Fibroblast of lung (primary cell): ENCODE measurements around the gene IL17RA.

ENCODE experiments used
- EZH2 ChIP-seq: IDR thresholded peaks from 2 replicates; pipeline ENCODE4 v1.5.1; 2012; ENCODE audit warnings: low read length, control low read depth, mild to moderate bottlenecking; ENCODE audit errors: missing control alignments
- TF ChIP-seq, protein P1 (sequence below), 2 donors: IDR thresholded peaks in 1 of 2; conservative IDR thresholded peaks in 1 of 2; 1 replicate in 1 of 2; 2 replicates in 1 of 2; pipeline ENCODE4 v1.5.1; 2011 to 2012; ENCODE audit warnings: low read length in 2 of 2, control low read depth in 1 of 2, inconsistent platforms in 1 of 2, low read depth in 1 of 2, mild to moderate bottlenecking in 1 of 2

DNA sequence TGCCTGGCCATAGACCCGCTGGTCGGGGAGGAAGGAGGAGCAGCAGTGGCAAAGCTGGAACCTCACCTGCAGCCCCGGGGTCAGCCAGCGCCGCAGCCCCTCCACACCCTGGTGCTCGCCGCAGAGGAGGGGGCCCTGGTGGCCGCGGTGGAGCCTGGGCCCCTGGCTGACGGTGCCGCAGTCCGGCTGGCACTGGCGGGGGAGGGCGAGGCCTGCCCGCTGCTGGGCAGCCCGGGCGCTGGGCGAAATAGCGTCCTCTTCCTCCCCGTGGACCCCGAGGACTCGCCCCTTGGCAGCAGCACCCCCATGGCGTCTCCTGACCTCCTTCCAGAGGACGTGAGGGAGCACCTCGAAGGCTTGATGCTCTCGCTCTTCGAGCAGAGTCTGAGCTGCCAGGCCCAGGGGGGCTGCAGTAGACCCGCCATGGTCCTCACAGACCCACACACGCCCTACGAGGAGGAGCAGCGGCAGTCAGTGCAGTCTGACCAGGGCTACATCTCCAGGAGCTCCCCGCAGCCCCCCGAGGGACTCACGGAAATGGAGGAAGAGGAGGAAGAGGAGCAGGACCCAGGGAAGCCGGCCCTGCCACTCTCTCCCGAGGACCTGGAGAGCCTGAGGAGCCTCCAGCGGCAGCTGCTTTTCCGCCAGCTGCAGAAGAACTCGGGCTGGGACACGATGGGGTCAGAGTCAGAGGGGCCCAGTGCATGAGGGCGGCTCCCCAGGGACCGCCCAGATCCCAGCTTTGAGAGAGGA is 24.5 kb downstream of the IL17RA start:
- TF ChIP-seq, protein P1, sequence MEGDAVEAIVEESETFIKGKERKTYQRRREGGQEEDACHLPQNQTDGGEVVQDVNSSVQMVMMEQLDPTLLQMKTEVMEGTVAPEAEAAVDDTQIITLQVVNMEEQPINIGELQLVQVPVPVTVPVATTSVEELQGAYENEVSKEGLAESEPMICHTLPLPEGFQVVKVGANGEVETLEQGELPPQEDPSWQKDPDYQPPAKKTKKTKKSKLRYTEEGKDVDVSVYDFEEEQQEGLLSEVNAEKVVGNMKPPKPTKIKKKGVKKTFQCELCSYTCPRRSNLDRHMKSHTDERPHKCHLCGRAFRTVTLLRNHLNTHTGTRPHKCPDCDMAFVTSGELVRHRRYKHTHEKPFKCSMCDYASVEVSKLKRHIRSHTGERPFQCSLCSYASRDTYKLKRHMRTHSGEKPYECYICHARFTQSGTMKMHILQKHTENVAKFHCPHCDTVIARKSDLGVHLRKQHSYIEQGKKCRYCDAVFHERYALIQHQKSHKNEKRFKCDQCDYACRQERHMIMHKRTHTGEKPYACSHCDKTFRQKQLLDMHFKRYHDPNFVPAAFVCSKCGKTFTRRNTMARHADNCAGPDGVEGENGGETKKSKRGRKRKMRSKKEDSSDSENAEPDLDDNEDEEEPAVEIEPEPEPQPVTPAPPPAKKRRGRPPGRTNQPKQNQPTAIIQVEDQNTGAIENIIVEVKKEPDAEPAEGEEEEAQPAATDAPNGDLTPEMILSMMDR (conservative IDR thresholded peaks at IDR 0.05 in 1 of 2, IDR thresholded peaks at IDR 0.05 in 1 of 2; ENCODE audit: low read depth in 1 of 2, low read length in 2 of 2) = no peak
- TF ChIP-seq EZH2 = no peak
